Measurements from ENCODE around the gene UNC5B.

Gene UNC5B

DNA sequence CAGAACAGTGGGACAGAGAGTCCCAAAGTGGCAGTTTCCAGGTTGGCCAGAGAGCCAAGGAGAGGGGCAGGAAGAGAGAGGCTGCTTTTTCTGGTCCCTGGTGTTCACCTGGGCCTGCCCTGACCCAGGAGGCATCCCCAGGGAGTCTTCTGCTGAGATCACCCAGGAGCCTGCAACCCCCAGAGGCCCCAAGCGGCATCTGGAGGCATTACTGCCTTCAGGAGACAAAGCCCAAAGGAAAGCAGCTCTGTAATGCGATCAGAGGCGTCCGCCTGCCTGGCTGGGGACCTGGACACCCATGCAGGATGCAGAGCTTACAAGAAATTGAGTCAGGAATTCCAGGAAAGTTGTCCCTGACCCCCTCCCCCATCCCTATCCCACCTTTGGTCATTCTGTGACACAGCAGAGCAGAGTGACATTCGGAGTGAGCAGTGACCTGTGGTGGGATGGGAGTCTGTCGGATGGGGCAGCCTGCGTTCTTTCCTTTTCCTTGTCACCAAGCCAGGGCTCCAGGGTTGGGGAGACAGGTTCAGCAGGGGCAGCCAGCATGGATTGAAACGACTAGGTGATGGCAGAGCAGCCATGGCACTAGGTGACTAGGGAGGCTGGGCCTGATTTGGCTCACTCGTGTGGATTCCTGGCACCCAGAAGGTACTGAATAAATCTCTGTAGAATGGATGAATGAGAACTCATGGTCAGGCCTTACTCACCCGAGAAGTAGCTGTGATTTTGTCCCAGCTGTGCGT lies 10.4 kb downstream of the UNC5B start:
- DNase-seq (ENCODE audit: low read depth in 1 of 2, low spot score in 1 of 2), result no peak

DNA sequence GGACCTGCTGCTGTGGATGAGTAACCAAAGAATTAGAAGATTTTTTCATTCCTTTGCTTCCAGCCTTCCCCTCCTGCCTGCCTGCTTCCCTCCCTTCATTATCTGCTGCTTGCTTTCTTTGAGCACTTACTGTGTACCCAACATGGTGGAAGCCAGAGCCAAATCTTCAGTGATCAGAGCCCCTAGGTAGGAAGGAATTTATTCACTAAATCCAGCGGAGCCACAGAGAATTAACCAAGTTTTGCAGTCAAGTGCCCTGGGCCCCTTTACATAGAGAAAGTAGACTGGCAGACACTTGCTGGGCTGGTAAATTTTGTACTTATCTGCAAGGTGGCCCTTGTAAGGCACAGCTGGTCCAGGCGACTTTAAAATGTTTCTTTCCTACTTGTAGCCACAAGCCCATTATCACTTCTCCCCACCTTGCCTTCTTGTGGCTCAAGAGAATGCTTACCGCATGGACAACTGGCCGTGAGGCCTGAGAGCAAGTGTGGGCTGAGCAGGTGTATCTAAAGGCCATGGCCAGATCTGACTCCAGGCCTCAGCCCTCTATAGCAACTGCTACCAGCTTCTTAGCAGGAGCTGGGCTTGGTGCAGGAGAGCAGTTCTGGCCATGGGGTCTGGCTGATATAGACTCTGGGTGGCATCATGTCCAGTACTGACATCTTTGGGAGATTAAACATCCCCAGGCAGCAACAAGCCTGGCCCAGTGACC lies 11.1 kb downstream of the UNC5B start:
- DNase-seq (ENCODE audit: low read depth in 1 of 2, low spot score in 1 of 2), result no peak

DNA sequence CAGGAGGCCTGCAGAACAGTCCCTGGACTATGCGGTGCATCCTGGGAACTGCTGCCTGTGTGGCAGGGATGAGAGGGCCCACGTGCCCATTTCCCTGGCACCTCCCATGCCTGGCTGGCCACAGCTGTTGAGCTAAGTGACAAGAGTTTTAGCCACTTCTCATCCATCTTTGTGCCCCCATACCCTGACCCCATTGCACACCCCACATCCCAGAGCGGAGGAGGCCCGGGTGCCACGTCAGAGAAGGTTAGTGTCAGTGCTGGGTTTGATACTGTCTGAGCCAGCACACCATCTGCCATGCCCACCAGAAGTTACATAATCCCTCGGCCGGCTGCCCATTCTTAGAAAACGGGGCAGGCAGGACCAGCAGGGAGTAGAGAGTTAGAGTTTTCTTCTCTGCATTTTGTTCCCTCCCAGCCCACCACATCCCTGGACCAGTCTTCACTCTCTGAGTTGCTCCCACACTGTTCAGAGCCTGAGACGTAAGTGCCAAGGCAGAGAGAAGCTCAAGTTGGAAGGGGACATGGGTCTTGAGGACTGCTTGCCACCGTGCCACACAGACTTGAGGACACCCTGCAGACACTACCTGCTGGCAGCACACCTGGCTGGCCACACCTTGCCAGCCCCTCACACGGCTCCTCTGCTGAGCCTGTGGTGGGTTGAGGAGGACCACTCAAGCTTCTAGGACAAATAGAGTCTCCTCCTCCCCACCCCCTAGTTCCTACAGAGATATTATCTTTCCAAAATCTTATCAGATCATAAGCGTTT lies 13.1 kb downstream of the UNC5B start:
- no peak for DNase-seq (ENCODE audit: low read depth in 1 of 2, low spot score in 1 of 2)

DNA sequence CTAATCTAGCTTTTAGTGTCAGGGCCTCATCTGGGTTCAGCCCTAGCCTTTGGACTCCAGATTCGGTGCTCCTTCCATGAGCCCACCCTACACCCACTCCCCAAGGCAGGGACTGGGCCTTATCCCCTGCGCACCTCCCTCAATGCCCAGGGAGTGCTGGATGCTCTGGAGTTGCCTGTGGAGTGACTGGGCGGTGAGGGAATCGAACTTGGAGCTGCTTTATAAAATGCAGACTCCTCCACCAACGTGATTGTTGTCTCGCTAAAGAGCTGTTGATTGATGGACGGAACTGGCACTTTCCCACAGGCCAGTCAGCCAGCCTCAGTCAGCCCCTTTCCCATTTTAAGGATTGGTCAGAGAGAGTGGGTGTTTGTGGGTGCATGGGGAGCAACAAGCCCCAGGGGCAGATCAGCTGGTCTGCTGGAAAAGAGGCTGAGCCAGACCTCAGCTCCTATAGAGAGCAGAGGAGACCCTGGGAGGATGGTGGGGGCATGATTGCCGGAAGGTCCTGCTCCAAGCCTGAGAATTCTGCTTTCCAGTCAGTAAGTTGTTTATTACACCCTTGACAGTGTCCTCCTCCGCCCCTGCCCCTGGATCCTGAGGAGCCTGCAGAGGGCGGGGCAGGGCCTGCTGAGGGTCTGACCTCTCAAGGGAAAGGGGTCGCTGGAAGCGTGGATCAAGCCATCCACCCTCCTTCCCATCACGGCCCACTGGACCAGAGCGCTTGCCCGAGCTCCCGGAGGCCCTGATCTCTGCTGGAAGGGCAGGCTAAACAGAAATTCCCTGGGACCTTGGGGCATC lies 16.7 kb downstream of the UNC5B start:
- no peak for DNase-seq (ENCODE audit: low read depth in 1 of 2, low spot score in 1 of 2)

DNA sequence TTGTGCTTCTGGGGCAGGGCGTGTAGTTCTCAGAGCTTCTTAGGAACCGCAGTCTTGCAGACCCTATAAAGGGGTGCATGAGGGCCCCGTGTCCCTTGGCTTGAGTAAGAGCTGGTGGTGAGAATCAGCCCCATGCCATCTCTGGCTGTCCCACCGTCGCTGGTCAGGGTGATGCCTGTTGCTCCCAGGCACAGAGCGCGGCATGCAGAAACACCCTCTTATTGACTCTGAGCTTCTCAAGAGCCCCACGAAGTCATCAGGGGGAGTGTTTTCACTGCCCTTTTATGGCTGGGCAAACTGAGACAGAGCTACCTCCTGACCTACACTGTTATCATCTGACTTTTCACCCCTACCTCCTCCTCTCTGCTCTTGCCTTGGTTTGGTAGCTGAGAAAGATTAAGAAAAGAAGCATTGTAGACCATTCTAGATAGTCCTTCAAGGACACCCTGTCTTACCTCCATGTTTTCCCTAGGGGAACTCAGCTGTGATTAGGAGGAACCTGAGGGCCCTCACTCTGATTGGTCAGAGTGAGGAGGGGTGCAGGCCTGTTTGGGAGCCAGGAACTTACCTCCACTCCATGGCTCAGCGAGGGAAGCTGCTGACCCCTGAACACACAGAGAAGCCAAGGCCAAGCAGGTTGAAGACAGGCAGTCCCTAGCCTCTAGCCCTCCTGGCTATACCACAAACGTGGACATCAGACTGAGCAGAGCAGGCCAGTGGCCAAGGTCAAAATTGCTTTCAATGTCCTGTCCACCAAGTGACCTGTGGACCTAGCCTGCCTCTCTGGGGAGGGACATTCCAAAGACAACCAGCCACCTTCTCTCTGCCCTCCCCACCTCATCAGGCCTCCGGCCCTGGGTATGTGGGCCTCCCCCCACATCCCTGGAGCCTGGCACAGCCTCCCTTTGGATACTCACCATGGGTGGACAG lies 17.6 kb downstream of the UNC5B start:
- DNase-seq (ENCODE audit: low read depth in 1 of 2, low spot score in 1 of 2), result no peak

DNA sequence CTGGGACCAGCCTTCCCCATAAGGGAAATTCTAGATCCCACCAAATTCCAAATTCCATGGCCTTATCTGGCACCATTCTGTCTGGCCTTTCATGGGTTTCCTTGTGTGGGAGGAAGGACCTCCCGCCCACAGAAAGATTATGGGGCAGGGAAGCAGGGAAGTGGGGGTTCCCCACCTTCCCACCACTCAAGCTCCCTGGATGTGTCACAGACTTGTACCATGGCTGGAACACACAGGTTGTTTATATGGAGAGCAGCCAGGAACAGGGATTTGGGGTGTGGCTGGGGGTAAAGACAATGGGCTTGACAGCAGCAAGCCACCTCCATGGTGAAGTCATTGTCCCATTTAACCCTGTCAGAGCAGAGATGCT lies 18.3 kb downstream of the UNC5B start:
- no peak for DNase-seq (ENCODE audit: low read depth in 1 of 2, low spot score in 1 of 2)

DNA sequence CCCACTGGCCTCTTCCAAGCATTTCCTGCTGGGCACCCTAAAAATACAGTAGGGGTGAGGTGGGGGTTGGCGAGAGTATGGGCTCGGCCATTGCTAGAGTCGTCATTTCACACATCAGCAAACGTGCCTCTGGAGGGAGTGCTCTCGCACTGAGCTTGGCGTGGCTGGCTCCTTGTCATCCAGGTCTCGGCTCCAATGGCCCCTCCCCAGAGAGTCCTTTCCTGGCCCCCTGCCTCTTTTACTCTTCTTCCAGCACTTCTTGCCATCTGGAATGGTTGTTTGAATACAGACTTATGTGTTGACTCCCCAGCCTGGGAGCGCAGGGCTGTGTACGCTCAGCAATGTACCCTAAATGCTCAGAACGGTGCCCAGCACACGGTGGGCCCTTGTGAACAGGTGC lies 18.8 kb downstream of the UNC5B start:
- DNase-seq (ENCODE audit: low read depth in 1 of 2, low spot score in 1 of 2), result no peak

DNA sequence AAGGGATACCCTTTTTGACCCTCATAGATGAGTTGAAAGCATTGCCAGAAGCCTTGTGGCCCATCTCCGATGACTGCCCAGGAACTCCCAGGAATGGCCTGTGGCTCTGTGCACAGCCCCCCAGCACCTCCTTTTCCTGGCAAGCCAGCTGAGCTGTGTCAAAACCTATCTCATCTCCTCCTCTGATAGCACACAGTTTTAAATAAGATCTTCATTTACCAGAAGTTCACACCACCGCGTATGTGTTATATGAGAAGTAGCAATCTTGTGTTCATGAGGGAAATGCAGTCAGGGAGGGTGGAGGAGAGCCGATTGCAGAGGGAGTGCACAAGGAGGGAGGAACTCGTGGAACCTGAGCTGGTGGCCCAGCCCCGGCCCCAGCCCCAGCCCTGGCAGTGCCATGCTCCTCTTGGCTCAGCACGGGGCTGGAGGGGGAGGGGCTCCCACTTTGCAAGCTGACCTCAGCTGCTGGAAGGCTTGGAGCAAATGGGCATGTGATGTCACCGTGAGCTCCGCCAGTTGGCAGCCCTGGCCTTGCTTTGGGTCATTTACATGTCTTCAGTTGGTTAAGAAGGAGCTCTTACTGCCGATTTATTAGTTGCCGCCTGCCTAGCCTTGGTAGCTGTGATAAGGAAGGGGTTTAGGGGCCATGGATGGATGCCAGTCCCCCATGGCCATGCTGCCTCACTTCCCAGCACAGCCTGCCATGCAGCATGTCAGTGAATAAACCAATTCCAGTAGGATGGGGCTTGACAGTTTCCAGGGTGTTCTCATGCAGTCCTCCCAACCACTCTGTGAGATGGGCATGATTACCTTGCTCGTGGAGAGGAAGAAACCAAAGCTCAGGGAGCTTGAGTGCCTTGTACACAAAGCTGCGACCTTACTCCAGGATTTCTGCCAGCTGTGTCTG lies 20.0 kb downstream of the UNC5B start:
- DNase-seq (ENCODE audit: low read depth in 1 of 2, low spot score in 1 of 2), result no peak

DNA sequence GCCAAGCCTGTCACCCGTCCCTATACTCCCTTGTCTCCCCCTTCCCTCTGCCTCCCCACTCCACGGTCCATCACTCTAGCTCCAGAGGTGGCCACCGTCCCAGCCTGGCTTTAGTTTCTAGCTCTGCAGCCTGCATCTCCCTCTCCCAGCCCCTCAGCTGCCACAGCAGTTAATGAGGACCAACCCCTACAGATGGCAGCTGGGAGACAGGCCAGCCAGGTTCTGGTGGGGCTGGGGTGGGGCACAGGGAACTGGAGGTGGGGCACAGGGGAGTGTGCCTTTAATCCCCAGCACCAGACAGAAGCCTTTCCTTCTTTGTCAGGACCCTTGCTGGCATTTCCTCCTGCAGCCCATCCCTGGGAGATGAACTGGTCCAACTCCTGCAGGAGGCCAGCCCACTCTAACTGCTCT lies 21.1 kb downstream of the UNC5B start:
- no peak for DNase-seq (ENCODE audit: low read depth in 1 of 2, low spot score in 1 of 2)

DNA sequence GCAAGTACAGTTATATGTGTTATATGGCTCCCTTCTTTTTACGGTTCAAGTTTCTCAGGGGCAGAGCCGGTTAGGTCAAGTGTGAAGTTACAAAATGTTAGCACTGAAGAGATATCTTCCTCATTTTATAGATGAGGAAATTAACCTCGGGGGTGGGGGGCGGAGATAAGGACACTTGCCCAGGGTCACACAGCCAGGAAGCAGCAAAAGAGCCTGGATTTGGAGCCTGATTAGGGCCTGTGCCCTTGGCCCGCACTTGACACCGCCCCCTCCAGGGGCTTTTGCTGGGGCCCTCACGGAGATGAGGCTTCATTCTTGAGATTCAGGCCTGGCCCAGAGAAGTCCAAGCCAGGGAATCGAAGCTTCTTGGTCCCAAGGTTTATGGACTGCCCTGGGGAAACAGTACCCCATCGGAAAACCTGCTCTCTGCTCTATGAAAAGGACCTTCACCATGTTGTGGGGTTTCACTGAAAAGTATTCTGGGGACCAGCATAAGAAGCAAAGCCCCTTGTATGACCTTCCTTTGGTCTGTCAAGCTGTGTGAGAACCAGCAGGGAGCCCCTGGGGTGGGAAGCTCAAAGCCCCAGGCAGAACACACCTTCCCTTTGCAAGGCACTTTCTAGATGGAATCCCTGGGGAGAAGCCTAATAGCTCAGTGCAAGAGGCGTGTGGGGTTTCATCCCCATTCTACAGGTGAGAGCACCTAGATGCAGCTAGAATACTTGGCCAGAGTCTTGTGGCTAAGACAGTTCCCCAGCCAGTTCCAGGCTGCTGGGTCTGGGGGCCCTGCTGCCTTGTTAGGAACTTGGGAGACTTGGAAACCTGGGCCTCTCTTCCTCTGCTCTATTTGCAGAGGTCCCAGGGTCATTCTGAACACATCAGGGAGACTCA lies 21.9 kb downstream of the UNC5B start:
- DNase-seq (ENCODE audit: low read depth in 1 of 2, low spot score in 1 of 2), result no peak

DNA sequence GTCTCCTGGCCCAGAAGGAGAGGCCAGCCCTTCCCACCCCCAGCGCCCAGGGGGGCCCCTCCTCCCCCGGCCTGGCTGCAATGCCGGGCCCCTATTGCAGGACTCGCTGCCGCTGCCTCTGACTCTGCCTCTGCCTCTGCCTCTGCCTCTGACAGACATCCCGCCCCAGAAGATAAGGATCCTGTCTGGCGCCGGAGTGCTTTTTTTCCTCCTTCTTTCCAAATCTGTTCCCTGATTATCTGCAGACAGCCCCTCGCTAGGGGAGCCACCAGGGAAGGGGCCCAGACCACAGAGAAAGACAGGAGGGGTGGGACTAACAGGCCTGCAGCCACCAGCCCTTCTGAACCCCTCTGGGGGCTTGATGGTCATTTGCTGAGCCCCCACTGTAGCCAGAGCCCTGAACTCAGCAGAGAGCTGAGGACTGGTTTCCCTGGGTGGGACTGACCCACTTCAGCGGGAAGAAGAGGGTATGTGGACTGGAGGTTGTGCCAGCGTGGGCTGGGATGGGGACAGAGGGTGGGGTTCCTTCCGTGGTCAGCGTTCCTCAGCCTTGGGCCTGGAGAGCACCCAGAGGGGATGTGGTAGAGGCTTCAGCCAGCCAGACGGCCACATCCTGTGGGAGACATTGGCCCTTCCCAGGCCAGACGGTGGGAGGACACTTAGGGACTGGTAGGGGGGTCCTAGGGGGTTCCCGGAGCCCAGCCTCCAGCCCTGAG lies 22.8 kb downstream of the UNC5B start:
- no peak for DNase-seq (ENCODE audit: low read depth in 1 of 2, low spot score in 1 of 2)

DNA sequence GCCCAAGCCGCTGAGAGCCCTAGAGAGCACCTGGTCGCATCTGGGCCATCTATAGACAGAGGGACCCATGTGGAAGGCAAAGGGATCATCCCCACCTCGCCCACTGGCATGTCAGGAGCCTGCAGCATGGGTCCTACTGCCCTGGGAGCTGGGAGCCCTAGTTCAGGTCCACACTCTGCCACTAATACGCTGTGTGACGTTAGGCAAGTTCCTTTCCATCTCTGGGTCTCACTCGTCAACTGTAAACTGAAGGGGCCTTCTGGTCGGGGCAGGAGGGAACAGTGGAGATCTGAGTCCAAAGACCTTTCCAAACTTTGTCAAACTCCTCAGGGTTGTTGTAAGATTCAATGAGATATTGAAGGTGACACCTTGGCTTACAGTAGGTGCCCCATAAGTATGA lies 23.4 kb downstream of the UNC5B start:
- DNase-seq (ENCODE audit: low read depth in 1 of 2, low spot score in 1 of 2), result no peak

DNA sequence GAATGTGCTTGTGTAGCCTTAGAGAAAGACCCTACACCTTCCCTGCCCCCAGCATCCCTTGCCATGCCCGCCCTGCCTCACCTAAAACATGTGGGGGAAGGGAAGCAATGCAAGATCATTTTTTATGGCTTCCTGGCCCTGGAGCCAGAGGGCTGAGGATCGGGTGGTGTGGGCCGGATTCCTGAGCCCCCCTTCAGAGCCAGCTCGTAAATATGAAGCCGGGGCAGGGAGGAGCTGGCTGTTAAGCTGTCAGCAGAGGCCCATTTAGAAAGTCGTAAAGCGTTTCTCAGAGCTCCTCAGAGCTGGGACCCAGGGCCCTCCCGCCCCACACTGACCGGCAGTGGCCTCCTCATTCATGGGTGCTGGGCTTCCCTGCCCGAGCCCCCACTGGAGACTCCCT lies 23.9 kb downstream of the UNC5B start:
- DNase-seq (ENCODE audit: low read depth in 1 of 2, low spot score in 1 of 2), result no peak

DNA sequence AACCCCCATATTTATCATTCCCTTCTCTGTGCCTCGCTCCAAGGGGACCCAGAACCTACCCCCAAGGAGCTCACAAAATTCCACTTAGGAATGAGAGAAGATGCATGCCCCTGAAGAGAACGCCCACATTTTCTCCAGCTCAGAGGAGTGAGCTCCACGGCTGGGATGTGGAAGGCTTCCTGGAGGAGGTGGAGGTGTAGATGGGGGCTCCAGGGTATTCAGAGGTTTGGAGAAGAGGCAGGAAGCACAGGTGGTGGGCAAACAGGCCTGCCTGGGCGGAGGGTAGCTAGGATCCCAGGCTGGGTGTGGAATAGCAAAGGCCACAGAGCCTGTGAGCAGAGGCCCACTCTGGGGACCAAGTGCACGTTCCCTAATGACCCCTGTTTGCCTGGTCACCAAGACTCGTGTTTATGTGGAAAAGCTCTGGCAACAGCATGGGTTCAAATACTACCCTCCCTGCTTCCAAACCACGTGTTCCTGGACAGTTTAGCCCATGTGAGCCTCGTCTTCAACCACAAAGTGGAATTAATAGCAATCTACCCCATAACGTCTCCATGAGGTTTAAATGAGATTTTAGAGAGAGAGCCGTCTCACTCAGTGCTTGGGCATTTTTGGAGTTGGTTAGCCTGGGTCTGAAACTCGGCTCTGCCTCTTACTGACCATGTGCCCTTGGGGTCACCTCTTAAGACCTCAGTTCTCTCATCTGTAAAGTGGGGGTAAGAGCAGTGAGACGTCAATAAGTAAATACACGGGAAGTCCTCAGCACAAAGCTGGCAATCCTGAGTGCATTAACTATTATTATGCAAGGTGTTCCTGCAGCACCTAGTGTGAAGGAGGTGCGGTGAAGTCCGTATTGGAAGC lies 24.7 kb downstream of the UNC5B start:
- no peak for DNase-seq (ENCODE audit: low read depth in 1 of 2, low spot score in 1 of 2)

DNA sequence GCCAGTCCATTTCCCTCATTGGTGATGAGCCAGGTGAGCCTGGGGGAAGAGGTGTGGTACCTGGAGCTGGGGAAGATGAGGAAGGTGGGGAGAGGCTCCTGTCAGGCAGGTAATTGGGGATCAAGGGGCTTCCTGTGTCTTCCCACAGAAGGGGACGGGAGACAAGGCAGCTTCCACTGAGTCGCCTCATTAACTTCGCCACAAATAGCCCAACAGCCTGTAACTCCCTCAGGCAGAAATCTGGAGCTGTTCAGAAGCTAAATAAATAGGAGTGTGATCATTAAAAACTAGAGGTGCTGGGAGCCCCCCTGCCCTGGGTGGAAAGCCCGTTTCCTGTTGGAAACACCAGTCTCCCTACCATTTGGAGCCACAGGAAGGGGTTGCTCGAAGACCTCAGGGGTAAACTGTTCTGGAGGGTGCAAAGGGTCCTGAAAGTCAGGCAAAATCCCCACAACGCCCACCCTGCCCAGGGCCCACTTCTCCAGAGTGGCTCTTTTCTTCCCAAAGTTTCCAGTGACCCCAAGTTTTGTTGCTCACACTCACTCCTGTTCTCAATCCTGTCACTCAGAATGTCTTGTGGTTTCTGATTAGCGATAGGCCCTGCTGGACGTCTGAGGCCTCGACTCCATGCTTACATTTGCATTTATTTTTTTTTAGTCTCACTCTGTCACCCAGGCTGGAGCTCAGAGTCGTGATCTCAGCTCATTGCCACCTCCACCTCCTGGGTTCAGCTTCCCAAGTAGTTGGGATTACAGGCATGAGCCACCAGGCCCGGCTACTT lies 25.7 kb downstream of the UNC5B start:
- no peak for DNase-seq (ENCODE audit: low read depth in 1 of 2, low spot score in 1 of 2)

DNA sequence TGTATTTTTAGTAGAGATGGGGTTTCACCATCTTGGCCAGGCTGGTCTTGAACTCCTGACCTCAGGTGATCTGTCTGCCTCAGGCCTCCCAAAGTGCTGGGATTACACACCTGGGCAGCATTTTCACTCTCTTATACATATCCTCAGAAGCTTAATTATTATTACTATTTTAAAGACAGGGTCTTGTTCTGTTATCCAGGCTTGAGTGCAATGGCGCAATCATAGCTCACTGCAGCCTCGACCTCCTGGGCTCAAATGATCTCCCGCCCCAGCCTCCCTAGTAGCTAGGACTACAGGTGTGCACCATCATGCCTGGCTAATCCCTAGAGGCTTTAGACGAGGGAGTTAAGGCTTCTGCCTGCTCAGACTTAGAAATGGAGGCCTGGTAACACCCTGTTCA lies 26.3 kb downstream of the UNC5B start:
- DNase-seq (ENCODE audit: low read depth in 1 of 2, low spot score in 1 of 2), result no peak

Data from activated CD4-positive, alpha-beta T cell treated with anti-CD3 and anti-CD28 coated beads, Interleukin-2, amount 50 U/mL, for 24 hours (primary cell).